CD4-positive, alpha-beta T cell treated with Interleukin-21 for 1 hour (primary cell): ENCODE data around the gene PCGF3.
"Not testable (repeated sequence)": the region's sequence is repeated elsewhere in the genome, so short reads cannot be mapped to it uniquely, and the experiment has no call there.

ENCODE experiments used
- DNase-seq: peaks from one replicate; pipeline ENCODE4 v3.0.0-alpha.2; 2020

Gene PCGF3

DNA sequence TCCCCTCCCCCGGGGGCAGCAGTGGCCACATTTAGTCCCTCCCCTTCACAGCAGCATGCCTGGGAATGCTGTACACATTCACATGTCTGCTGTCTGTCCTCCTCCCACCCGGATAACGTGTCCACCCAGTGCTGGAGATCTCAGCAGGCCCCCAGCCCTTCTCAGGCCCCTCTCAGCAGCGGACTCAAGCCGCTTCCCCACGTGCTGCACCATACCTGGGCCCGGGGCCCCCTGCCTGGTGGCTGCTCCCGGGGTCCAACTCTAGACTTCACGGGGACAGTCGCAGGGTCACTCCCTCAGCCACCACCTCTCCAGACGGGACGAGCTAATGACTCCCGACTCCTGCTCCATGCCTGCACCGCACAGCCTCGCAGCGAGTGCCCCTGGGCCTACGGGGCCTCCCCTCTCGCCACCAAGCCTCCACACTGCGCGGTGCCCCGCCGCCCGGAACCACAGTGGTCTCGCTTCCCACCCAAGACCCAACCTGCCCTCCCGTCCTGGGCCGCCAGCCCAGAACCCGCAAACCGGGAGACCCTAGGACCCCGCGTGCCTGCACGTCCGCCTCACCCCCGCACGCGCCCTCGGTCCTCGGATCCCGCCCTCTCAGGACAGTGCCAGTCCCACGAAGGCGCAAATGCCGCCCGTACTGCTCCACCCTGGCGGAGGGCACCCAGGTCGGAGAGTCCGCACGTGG lies 1.3 kb upstream of the PCGF3 start:
- no peak for DNase-seq

DNA sequence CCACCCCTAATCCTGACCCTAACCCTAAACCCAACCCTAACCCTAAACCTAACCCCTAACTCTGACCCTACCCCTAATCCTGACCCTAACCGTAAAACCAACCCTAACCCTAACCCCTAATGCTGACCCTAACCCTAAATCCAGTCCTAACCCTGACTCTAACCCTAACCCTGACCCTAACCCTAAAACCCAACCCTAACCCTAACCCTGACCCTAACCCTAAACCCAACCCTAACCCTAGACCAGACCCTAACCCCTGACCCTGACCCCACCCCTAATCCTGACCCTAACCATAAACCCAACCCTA lies 708 bp upstream of the PCGF3 start:
- DNase-seq, result no peak

DNA sequence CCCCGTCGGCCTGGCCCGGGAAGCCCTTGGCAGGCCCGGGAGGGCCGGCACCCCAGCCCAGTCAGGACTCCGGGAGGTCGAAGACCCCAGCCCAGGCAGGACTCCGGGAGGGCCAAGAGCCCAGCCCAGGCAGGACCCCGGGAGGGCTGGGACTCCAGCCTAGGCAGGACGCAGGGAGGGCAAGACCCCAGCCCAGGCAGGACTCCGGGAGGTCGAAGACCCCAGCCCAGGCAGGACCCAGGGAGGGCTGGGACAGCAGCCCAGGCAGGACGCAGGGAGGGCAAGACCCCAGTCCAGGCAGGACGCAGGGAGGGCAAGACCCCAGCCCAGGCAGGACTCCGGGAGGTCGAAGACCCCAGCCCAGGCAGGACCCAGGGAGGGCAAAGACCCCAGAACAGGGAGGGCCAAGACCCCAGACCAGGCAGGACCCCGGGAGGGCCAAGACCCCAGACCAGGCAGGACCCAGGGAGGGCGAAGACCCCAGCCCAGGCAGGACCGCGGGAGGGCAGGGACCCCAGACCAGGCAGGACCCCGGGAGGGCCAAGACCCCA lies 526 bp downstream of the PCGF3 start:
- DNase-seq, result not testable (repeated sequence)

DNA sequence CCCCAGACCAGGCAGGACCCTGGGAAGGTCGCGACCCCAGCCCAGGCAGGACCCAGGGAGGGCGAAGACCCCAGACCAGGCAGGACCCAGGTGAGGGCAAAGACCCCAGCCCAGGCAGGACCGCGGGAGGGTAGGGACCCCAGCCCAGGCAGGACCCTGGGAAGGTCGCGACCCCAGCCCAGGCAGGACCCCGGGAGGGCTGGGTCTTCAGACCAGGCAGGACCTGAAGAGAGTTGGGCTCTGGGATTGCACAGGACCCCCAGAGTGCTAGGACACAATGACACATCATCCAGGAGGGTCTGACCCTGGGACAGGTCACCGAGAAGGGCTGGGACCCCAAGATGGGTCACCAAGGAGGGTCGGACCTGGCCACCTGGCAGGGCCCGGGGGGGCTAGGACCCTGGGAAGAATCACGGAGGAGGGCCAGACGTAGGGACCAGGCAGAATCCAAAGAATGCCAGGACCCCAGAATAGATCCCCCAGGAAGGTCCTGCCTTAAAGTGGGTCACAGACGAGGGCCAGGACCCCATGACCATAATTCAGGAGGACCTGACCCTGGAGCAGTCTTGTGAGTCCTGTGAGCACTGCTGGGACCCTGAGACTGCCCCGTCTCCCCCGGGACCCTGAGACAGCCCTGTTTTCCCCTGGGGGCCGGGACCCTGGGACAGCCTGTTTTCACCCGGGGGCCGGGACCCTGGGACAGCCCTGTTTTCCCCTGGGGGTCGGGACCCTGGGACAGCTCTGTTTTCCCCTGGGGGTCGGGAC lies 1.4 kb downstream of the PCGF3 start:
- DNase-seq, result no peak

DNA sequence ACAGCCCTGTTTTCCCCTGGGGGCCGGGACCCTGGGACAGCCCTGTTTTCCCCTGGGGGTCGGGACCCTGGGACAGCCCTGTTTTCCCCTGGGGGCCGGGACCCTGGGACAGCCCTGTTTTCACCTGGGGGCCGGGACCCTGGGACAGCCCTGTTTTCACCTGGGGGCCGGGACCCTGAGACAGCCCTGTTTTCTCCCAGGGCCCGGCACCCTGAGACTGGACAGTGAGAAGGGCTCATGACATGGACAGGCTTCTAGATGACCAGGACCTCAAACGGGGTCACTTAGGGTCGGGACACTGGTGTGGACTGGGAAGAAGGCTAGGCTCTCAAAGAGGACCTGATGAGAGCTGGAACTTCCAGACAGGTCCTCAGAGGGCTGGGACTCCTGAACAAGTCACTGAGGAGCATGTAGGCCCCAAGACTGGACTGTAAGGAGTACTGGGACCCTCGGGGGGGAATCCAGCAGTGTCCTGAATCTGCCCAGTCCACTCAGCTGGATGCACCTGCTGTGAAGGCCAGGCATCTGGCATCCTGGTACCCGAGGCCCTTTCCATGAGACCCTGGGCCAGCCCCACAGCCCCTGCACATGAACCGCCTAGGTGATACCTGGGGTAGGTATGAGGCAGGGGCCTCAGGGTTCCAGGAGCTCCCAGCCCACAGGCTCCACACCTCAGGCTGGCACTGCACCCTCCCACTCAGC lies 2.4 kb downstream of the PCGF3 start:
- DNase-seq, result no peak

DNA sequence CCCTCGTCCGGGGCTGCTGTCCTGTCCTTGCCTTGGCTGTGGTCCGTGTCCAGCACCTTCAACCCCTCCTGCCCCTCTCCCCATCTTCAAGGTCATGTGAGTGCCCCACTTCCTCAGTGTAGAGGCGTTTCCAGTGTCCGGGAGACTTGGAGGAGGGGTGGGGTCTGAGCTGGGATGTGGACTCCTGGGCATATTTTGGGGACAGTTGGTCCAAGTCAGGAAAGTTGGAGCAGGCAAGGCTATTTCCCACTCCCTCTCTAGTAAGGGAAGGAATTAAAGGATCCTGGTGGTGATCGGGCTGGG lies 3.0 kb downstream of the PCGF3 start:
- no peak for DNase-seq

DNA sequence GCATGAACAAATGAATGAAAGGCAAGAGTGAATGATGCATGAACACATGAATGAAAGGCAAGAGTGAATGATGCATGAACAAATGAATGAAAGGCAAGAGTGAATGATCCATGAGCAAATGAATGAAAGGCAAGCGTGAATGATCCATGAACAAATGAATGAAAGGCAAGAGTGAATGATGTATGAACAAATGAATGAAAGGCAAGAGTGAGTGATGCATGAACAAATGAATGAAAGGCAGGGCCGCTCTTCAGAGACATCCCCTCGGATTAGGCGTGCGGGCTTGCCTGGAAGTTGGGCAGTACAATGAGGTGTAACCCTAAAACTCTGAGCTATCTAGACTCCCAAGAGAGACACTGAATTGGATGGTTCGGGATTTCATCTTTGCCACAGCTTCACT lies 3.7 kb downstream of the PCGF3 start:
- no peak for DNase-seq

DNA sequence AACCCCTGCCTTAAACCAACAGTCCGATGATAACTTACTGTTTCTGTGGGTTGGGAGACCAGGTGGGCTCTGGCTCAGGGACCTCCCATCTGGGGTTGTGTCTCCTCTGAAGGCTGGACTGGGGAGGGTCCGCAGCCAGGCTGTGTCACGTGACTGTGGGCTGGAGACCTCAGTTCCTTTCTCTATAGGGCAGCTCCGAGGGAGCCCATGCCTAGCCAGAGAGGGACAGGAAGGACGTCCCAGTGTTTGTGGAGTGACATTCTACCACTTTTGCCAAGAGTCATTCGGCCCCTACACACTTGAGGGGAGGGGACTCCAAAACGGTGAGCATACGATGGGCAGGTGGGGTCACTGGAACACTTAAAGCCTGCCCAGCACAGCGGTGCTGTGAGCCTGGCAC lies 4.5 kb downstream of the PCGF3 start:
- no peak for DNase-seq

DNA sequence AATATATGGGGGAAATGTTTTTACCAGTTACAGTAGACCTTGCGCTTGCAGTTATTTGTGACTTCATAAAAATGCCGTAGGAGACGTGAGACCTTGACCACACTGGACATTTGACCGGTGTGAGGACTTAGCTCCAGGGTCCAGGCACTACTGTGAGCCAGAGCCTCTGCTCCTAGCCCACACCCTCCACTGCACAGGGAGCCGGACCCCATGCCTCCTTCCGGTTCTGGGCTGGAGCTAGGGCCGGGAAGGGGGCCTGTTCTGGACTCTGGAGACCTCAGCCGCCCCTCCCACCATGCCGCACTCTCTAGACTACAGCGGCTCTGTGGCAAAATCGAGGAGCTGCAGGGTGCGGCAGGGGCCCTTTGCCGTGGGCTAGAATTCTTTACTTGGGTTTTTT lies 5.3 kb downstream of the PCGF3 start:
- DNase-seq, result no peak

DNA sequence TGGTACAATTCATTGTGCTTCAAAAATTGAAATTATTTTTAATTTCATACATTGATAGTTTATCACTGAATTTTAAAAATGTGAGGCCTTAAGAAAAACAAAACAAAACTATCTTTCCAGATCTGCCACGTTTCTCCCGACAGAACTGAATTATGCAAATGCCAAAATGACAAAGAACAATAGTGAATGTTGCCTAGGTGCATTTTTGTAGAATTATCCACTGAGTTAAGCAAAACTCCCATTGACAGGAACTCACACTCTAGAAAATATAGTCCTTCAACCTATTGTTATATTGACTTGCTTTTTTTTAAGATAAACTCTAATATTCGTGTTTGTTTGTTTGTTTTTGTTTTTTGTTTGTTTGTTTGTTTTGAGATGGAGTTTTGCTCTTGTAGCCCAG lies 6.5 kb downstream of the PCGF3 start:
- no peak for DNase-seq

DNA sequence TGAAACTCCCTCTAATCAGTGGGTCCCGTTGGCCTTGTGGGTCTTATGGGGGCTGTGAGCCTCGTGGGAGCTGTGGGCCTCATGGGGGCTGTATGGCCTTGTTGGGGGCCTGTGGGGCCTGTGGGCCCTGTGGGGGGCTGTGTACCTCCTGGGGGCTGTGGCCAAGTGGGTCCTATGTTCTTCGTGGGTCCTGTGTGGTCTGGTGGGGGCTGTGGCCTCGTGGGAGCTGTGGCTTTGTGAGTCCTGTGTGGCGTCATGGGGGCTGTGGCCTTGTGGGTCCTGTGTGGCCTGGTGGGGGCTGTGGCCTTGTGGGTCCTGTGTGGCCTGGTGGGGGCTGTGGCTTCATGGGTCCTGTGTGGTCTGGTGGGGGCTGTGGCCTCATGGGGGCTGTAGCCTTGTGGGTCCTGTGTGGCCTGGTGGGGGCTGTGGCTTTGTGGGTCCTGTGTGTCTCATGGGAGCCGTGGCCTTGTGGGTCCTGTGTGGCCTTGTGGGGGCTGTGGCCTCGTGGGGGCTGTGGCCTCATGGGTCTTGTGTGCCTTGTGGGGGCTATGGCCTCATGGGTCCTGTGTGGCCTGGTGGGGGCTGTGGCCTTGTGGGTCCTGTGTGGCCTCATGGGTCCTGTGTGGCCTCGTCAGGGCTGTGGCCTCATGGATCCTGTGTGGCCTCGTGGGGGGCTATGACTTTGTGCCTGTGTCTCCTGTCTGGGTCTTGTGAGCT lies 7.4 kb downstream of the PCGF3 start:
- no peak for DNase-seq

DNA sequence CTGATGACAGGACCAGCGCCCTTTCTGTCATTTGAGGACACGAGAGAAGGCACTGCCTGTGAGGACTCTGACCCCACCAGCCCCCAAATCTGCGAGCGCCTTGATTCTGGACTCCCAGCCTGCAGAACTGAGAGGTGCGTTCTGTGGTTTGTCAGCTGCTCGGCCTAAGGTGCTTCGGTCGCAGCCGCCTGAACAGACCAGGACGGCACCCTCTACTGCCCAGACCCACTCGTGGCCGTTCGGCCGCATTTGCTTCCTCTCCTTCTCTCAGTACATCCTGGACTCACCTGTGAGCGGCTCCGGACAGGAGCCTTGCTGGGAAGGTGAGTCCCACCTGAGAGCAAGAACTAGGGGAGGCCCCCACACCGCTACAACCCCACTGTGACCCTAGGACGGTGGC lies 8.5 kb downstream of the PCGF3 start:
- DNase-seq, result no peak

DNA sequence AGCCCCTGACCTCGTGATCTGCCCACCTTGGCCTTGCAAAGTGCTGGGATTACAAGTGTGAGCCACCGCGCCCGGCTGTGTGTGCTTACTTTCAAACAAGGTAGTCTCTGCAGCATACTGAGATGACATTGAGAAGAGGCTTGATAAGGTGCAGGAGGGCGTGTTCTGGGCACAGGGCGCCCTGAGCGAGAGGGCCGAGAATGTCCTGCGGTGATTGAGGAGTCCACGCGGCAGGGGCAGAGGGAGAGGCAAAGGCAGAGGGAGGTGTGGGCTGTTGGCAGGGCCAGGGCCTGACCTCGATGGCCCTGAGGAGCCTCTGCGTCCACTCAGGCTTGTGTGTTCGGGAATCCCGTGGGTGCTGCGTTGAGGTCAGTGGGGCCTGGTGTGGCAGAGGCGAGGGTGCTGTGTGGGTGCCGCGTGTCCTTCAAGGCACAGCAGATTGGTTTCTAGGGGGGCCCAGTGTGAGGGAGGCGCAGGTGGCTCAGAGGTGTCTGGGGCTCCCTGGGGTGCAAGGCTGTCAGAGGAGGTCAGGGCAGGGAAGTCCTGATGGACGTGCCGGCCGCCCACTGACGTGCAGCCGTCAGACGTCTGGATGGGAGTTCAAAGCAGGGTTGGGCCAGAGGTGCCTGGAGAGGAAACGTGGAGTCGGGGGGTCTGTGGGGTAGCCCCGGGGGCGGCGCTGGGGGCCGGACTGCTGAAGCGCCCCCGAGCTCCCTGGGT lies 12.1 kb downstream of the PCGF3 start:
- no peak for DNase-seq

DNA sequence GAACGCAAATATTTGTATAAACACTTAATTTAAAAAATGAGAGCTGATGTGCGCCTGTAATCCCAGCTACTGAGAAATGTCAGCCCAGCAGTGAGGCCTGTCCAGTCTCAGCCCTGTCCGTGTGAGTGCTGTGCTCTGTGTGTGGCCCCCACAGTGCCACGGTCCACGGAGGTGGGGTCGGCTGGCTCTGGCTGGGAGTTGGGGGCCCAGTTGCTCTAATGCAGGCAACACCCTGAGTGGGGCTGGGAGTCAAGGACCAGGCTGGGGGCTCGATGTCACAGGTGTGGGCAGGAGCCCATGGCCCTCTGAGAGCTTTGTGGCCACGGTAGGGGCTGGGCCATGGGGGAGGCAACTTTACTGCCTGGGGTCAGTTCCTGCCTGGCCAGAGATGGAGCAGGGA lies 12.8 kb downstream of the PCGF3 start:
- no peak for DNase-seq

DNA sequence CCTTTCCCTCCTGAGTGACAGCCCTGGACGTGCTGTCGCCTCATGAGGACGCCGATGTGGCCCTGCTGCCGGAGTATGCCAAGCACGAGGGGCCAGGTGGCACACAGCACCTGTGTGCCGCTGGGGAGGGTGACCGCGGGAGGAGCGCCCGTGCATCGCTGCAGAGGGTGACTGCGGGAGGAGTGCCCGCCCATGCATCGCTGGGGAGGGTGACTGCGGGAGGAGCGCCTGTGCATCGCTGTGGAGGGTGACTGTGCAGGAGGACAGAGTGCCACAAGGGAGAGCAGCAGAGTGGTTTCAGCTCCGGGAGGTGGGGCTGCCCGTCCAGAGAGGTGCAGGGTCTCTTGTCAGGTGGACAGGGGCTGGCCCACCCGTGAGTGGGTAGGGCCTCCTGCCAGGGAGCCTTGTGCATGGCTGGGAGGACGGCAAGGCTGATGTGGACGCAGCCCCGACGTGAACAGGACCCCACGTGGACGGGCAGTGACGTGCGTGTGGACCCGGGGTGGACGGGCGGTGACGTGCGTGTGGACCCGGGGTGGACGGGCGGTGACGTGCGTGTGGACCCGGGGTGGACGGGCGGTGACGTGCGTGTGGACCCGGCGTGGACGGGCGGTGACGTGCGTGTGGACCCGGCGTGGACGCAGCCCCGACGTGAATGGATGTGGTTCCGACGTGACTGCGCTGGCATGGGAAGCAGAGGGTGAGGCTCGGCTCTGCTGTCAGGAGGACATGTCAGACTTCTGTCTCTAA lies 14.7 kb downstream of the PCGF3 start:
- no peak for DNase-seq

DNA sequence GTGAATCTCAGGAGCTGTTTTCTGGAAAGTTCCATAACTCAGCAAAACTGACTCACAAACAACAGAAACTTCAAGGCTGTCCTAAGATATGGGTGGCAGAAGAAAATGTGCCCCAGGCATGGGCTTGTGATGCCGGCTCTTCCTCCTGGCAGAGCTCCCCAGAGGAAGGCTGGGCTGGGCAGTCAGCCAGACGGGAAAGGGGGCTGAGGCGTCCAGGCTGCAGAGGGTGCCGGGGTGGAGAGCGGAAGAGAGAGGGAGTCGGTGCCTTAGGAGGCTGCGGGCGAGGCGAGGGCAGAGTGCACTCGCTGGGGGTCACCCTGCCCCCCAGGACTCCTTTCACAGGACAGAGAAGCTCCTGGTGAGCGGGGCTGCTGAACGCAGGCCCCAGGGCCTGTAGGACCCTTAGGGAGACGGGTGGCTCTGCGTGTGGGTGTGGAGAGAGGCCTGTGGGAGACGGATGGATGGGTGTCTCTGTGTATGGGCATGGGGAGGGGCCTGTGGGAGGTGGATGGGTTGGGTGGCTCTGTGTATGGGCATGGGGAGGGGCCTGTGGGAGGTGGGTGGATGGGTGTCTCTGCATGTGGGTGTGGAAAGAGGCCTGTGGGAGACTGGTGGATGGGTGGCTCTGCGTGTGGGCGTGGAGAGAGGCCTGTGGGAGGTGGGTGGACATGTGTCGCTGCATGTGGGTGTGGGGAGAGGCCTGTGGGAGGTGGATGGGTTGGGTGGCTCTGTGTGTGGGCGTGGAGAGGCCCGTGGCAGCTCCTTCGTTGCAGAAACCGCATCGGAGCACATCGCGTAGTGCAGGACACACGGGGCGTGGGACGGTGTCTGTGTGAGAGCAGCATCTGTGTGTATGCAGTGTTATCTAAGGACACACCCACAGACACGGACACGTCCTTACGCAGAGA lies 15.9 kb downstream of the PCGF3 start:
- DNase-seq, result no peak

DNA sequence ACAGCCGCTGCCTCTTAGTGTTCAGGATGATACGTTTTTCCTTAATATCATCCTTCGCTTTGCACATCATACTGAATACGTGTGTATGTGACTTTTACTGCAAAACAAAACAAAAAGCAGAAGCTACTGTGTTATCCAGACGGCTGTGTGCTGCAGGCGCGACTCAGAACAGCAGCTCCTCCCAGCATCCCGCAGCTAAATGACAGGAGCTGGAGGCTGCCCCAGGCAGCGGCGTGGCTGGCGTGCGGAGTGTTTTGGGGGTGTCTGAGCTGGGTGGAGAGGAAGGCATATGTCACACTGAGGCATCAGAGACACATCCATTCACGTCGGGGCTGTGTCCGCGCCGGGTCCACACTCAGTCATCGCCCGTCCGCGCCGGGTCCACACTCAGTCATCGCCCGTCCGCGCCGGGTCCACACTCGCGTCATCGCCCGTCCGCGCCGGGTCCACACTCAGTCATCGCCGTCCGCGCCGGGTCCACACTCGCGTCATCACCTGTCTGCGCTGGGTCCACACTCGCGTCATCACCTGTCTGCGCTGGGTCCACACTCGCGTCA lies 16.6 kb downstream of the PCGF3 start:
- DNase-seq, result no peak

DNA sequence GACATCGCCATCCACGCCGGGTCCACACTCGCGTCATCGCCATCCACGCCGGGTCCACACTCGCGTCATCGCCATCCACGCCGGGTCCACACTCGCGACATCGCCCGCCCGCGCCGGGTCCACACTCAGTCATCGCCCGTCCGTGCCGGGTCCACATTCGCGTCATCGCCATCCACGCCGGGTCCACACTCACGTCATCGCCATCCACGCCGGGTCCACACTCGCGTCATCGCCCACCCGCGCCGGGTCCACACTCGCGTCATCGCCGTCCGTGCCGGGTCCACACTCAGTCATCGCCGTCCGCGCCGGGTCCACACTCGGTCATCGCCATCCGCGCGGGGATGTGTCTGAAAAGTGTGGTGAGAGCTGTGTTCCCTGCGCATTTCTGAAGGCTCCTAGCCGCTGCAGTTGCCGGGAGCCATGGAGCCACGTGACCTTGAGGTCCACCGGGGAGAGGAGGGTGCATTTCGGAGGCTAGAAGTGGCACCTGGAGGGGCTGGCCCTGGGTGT lies 17.3 kb downstream of the PCGF3 start:
- no peak for DNase-seq

DNA sequence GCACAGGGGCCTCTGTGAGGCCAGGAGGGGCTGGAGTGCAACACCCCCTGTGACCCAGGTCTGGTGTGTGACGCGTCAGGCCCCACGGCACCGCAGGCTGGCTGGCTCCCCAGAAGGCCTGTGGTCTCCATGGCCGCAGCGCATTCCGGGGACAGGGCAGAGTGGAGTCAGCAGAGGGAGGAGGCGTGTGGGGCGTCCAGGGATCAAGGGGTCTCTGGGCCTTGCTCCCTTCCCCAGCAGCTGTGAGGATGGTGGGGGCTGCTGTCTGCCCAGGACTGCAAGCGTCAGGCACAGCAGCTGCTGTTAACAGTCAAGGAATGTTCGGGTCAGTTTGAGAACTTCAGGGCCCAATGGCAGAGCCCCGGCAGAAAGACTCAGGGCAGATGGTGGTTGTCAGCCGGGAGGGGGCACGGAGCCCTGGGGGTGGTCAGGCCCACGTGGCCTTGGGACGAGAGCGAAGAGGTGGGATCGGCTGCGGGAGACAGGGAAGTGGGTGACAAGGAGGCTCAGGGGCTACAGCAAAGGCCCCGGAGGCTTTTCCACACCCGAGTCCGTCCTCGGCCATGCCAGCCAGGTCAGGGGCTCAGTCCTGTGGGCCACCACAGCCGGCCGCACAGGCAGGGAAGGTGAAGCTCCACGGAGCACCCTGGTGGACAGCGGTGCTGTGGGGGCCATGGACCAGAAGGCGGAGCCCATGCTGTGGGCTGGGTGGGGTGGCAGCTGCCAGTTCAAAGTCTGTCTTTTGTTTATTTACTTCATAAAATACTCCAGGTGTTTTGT lies 18.3 kb downstream of the PCGF3 start:
- no peak for DNase-seq
